ENCODE measurements around the gene AMACR. TPM values are rescaled to one million over a fixed set of nuclear protein-coding genes. Genes with fewer than 3 reads are reported as not detected.
A peak's percentile ranks its signal among the peaks of the same experiment; 100 is the strongest.

The AMACR gene
- total RNA-seq, 1 donor from 2014 or later = 9.0 TPM

- Mint-ChIP-seq H3K9me3 (ENCODE audit: unreplicated experiment) (peaks cover 6% of the 10 kb centered on the region), H3K36me3 (ENCODE audit: unreplicated experiment) (no peaks in the 10 kb centered on the region)
Observed at GRCh38 chr5:33937707-33938506, 69.9 kb downstream of the AMACR start.

GRCh38 chr5:33937017-33937706 is 70.7 kb downstream of the AMACR start:
- no peak for TF ChIP-seq CTCF (IDR thresholded peaks at IDR 0.05; ENCODE audit: partially characterized antibody, unreplicated experiment)
- H3K27ac Mint-ChIP-seq (ENCODE audit: unreplicated experiment) = no peak overlapping the region
- peaks cover 17% of the 10 kb centered on the region for H3K4me1 Mint-ChIP-seq (ENCODE audit: low read depth, unreplicated experiment)
- DNase-seq = no peak
- no peak overlapping the region for H3K4me3 Mint-ChIP-seq (ENCODE audit: unreplicated experiment)
- peaks cover 6% of the 10 kb centered on the region for H3K9me3 Mint-ChIP-seq (ENCODE audit: unreplicated experiment)
- H3K27me3 Mint-ChIP-seq (ENCODE audit: unreplicated experiment) = peaks cover 7% of the 10 kb centered on the region
- H3K36me3 Mint-ChIP-seq (ENCODE audit: unreplicated experiment) = no peaks in the 10 kb centered on the region

More at GRCh38 chr5:33937707-33938506, 69.9 kb downstream of the AMACR start:
- Mint-ChIP-seq H3K27ac (ENCODE audit: unreplicated experiment) (no peak overlapping the region), H3K4me3 (ENCODE audit: unreplicated experiment) (no peak overlapping the region), H3K4me1 (ENCODE audit: low read depth, unreplicated experiment) (peaks cover 17% of the 10 kb centered on the region), H3K27me3 (ENCODE audit: unreplicated experiment) (peaks cover 7% of the 10 kb centered on the region)
- peak; percentile 14 for DNase-seq
- no peak for TF ChIP-seq CTCF (IDR thresholded peaks at IDR 0.05; ENCODE audit: partially characterized antibody, unreplicated experiment)

- H3K9me3 Mint-ChIP-seq (ENCODE audit: unreplicated experiment) = peaks cover 6% of the 10 kb centered on the region
- H3K27ac Mint-ChIP-seq (ENCODE audit: unreplicated experiment) = no peak within 1 kb of the TSS
- peak within 1 kb of the TSS; percentile 89 for H3K4me3 Mint-ChIP-seq (ENCODE audit: unreplicated experiment)
- peaks cover 7% of the 10 kb centered on the region for H3K27me3 Mint-ChIP-seq (ENCODE audit: unreplicated experiment)
- no peaks in the 10 kb centered on the region for H3K36me3 Mint-ChIP-seq (ENCODE audit: unreplicated experiment)
- peak; percentile 31 for DNase-seq
- TF ChIP-seq CTCF (IDR thresholded peaks at IDR 0.05; ENCODE audit: partially characterized antibody, unreplicated experiment) = no peak
- H3K4me1 Mint-ChIP-seq (ENCODE audit: low read depth, unreplicated experiment) = peaks cover 15% of the 10 kb centered on the region
Observed at GRCh38 chr5:33936381-33937016, 71.4 kb downstream of the AMACR start, which contains the start of gene RXFP3. Gene RXFP3, plus strand, starts transcription at chr5:33936386. Its CDS starts 355 bp downstream, at chr5:33936741.

Other genes with a start within 250 kb of the AMACR start
- 0.54 TPM for gene ADAMTS12, start 116.1 kb downstream of the AMACR start, total RNA-seq (ENCODE audit: unreplicated experiment)
- 0.44 TPM for gene RXFP3, start 71.7 kb downstream of the AMACR start, total RNA-seq (ENCODE audit: unreplicated experiment)
- 0.76 TPM for gene SLC45A2, start 23.4 kb downstream of the AMACR start, total RNA-seq (ENCODE audit: unreplicated experiment)
- 9.0 TPM for gene C1QTNF3, start 35.2 kb upstream of the AMACR start, total RNA-seq (ENCODE audit: unreplicated experiment)

All from glutamatergic neuron (in vitro differentiated cells).